Astrocyte of the cerebellum (primary cell): ENCODE results near the gene AMBP.

ENCODE experiments used
- DNase-seq: peaks from one replicate; pipeline ENCODE4 v3.0.0-alpha.2; 2011; ENCODE audit warnings: low read depth
- H3K4me3 ChIP-seq: 2 replicates; pipeline ENCODE4 v1.5.1; 2011; ENCODE audit warnings: mild to moderate bottlenecking, low read depth, low read length, moderate library complexity
- in situ Hi-C: cut with HindIII; loops from 2 replicates; pipeline ENCODE4 v1.10.0; 2017; ENCODE audit warnings: low sequenced_read_pairs
- TF ChIP-seq, protein P1 (sequence below): IDR thresholded peaks from 2 replicates; pipeline ENCODE4 v1.5.1; 2012; ENCODE audit warnings: low read length, low read depth, moderate library complexity, mild to moderate bottlenecking; ENCODE audit errors: missing control alignments

The AMBP gene

GRCh38 chr9:114037961-114038723, 40.0 kb downstream of the AMBP start:
- TF ChIP-seq, protein P1, sequence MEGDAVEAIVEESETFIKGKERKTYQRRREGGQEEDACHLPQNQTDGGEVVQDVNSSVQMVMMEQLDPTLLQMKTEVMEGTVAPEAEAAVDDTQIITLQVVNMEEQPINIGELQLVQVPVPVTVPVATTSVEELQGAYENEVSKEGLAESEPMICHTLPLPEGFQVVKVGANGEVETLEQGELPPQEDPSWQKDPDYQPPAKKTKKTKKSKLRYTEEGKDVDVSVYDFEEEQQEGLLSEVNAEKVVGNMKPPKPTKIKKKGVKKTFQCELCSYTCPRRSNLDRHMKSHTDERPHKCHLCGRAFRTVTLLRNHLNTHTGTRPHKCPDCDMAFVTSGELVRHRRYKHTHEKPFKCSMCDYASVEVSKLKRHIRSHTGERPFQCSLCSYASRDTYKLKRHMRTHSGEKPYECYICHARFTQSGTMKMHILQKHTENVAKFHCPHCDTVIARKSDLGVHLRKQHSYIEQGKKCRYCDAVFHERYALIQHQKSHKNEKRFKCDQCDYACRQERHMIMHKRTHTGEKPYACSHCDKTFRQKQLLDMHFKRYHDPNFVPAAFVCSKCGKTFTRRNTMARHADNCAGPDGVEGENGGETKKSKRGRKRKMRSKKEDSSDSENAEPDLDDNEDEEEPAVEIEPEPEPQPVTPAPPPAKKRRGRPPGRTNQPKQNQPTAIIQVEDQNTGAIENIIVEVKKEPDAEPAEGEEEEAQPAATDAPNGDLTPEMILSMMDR: no peak
- DNase-seq: peak; percentile 8
- in situ Hi-C loops: no loop called here
- H3K4me3 ChIP-seq: no peak overlapping the region

DNA sequence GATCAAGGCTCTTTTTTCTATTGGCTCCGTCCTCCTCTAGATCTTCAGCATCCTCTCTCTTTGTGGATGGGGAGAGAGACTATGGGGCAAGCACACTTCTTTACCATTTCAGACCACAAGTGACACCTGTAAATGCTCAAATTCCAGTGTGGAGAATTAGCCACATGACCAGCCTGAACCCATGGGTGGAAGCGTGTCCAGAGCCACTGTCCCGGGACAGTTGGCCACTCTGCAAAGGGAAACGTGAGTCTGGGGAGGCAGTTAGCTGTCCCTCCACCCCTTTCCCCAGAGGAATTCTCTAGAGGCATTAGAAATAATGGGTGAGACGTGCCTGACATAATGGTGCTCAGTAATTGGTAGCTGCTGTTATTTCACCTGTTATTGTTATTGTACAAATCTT, 40.9 kb downstream of the AMBP start:
- DNase-seq: no peak
- in situ Hi-C loops: no loop called here
- H3K4me3 ChIP-seq: no peak overlapping the region
- TF ChIP-seq, protein P1: no peak

GRCh38 chr9:114035845-114036801, 42.0 kb downstream of the AMBP start:
- DNase-seq: no peak
- no peak overlapping the region for H3K4me3 ChIP-seq
- in situ Hi-C loops: no loop called here
- TF ChIP-seq, protein P1: no peak

DNA sequence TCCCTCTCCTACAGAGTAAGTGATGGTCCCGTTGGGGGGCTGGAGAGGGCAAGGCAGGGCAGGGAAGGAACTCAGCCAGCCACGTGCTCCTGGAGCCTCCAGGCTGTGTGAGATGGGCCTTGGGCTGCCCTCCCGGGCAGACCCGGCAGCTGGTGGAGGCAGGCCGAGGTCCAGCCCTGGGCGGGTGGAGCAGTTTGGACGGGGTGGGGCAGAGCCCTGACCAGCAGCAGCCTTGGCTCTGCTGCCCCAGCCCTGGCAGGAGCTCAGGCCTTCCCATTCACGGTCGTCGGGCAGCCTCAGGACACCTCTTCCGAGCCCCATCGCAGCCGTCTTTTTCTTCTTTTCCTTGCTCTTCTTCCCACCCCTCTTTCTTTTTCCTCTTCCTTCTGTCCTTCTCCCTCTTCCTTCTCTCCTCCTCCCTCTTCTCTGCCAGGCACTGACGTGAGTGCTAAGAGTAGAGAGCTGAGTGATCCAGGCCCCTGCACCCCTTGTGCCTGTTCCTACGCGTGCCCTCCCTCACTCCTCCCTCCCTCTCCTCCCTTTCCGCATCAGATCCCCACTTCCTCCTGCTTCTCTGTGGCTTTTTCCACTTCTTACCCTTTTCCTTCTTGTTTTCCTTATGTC, 42.8 kb downstream of the AMBP start:
- in situ Hi-C loops: no loop called here
- TF ChIP-seq, protein P1: no peak
- no peak for DNase-seq
- H3K4me3 ChIP-seq: no peak overlapping the region

DNA sequence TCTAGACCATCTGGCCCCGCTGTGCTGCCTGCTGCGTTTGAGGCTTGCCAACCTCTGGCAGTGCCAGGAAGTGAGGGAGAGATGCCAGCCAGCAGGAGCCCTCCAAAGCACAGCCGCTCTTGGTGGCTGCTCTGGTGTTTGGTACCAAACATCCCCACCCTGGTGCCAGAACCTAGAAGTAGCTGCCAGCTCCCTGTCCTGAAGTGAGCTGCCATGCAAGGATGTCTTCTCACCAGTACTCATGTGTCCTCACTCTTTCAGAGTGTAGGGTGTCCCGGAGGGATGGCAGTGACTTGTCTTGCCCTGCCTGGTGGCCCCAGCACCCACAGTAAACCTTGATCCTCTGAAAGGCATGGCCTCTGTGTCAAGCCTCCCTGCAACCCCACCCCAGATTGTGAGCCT, 43.4 kb downstream of the AMBP start:
- in situ Hi-C loops: no loop called here
- TF ChIP-seq, protein P1: no peak
- H3K4me3 ChIP-seq: no peak overlapping the region
- DNase-seq: no peak

- no peak overlapping the region for H3K4me3 ChIP-seq
- TF ChIP-seq, protein P1: no peak
- DNase-seq: no peak
- in situ Hi-C loops: no loop called here
These were observed 43.9 kb downstream of the AMBP start for GRCh38 chr9:114034196-114034595.
